GM12878 (cell line): ENCODE results near the gene CMBL. TPM values are rescaled to one million over a fixed set of nuclear protein-coding genes. Genes with fewer than 3 reads are reported as not detected.

Source experiments
- BHLHE40 ChIP-seq, 2 experiments: fragments of 450-650 bp in 1 of 2; IDR thresholded peaks; 2 replicates each; pipeline ENCODE4 v1.6.1; 2011 to 2017; ENCODE audit warnings: low read depth in 2 of 2, borderline replicate concordance in 1 of 2, improper control_type of control experiment in 1 of 2, low read length in 1 of 2, mild to moderate bottlenecking in 1 of 2
- CBX3 ChIP-seq: fragments of 200-600 bp; sonication (generic); IDR thresholded peaks from 2 replicates; pipeline ENCODE4 v1.6.1; 2016; ENCODE audit warnings: low read depth, borderline replicate concordance
- HDAC2 ChIP-seq: fragments of 200-600 bp; sonication (generic); IDR thresholded peaks from 2 replicates; pipeline ENCODE4 v1.6.1; 2017
- MTA3 ChIP-seq: IDR thresholded peaks from 2 replicates; pipeline ENCODE4 v1.6.1; 2012; ENCODE audit warnings: low read length, inconsistent platforms, borderline replicate concordance
- MXI1 ChIP-seq: fragments of 150-350 bp; IDR thresholded peaks from 2 replicates; pipeline ENCODE4 v1.6.1; 2011; ENCODE audit warnings: low read depth, mild to moderate bottlenecking, inconsistent platforms, low read length, improper control_type of control experiment
- RELA ChIP-seq: fragments of 450-650 bp; IDR thresholded peaks from 2 replicates; pipeline ENCODE4 v1.8.0; 2014; ENCODE audit warnings: borderline replicate concordance; ENCODE audit not compliant: partially characterized antibody
- TARDBP ChIP-seq: IDR thresholded peaks from 2 replicates; pipeline ENCODE4 v1.6.1; 2016; ENCODE audit warnings: borderline replicate concordance
- ZNF217 ChIP-seq: fragments of 450-650 bp; IDR thresholded peaks from 2 replicates; pipeline ENCODE4 v1.6.1; 2017; ENCODE audit warnings: antibody characterized with exemption, mild to moderate bottlenecking
- ZNF687 ChIP-seq: fragments of 450-650 bp; IDR thresholded peaks from 2 replicates; pipeline ENCODE4 v1.6.1; 2017; ENCODE audit warnings: mild to moderate bottlenecking, moderate library complexity
- polyA plus RNA-seq, 11 experiments: library from polyadenylated mRNA; depleted of rRNA in 4 of 11; unstranded in 6 of 11; stranded (reverse) in 5 of 11; fragments of >200 nt; fragmentation: Nextera tagmentation in 4 of 11; fragmentation: Illumina TruSeq in 1 of 11; extraction: Ambion mirVana in 4 of 11; extraction: Trizol in 1 of 11; gene quantifications; 1 replicate in 1 of 11; 2 replicates in 10 of 11; pipeline versions ENCODE4 v1.2.1 to v1.2.3, GENCODE V29; 2011 to 2016; ENCODE audit warnings: inconsistent platforms in 2 of 11, missing spikeins in 2 of 11, low read depth in 1 of 11
- total RNA-seq, 4 experiments: library from RNA; depleted of rRNA in 3 of 4; stranded (reverse); fragments of >200 nt in 3 of 4; fragmentation: Illumina TruSeq in 1 of 4; extraction: Trizol in 1 of 4; gene quantifications; 2 replicates each; pipeline versions ENCODE4 v1.2.1 to v1.2.3, GENCODE V29; 2013 to 2021
- TF ChIP-seq, protein P1 (sequence below): fragments of 450-650 bp; IDR thresholded peaks from 2 replicates; pipeline ENCODE4 v1.6.1; 2016; ENCODE audit warnings: mild to moderate bottlenecking

Gene CMBL
- total and polyA plus RNA-seq, 10 of the 15 experiments (the other 5 are each of a cell fraction or from before 2014, with no cell fraction given): 1.8 to 15.6 (median 7.5) TPM

- TF ChIP-seq ZNF687 (no peak), MXI1 (no peak), TARDBP (no peak), ZNF217 (no peak), MTA3 (no peak), HDAC2 (no peak), BHLHE40 (IDR thresholded peaks at IDR 0.05; ENCODE audit: borderline replicate concordance in 1 of 2, low read depth in 2 of 2, low read length in 1 of 2) (no peak), RELA (no peak), CBX3 (no peak)
- TF ChIP-seq, protein P1, sequence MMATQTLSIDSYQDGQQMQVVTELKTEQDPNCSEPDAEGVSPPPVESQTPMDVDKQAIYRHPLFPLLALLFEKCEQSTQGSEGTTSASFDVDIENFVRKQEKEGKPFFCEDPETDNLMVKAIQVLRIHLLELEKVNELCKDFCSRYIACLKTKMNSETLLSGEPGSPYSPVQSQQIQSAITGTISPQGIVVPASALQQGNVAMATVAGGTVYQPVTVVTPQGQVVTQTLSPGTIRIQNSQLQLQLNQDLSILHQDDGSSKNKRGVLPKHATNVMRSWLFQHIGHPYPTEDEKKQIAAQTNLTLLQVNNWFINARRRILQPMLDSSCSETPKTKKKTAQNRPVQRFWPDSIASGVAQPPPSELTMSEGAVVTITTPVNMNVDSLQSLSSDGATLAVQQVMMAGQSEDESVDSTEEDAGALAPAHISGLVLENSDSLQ: no peak
- TF ChIP-seq, all 136 proteins: peak for 0
Observed at GRCh38 chr5:10301842-10302610, 5.7 kb downstream of the CMBL start (continued).
